Endometrial microvascular endothelial cells (primary cell): Measurements from ENCODE around the gene CCNT1. TPM values are rescaled to one million over a fixed set of nuclear protein-coding genes. Genes with fewer than 3 reads are reported as not detected.
"Not testable (repeated sequence)": the region's sequence is repeated elsewhere in the genome, so short reads cannot be mapped to it uniquely, and the experiment has no call there.

Experiments used
- in situ Hi-C: cut with HindIII; loops from 2 replicates; pipeline ENCODE4 v1.10.0; 2017; ENCODE audit warnings: low sequenced_read_pairs, low pct_unique_long_range_greater_than_20kb; ENCODE audit errors: inconsistent ontology term
- total RNA-seq: library from RNA; depleted of rRNA; stranded (reverse); fragments of >200 nt; gene quantifications from one replicate; pipeline ENCODE4 v1.2.3, GENCODE V29; 2015; ENCODE audit errors: inconsistent ontology term

Gene CCNT1
- 14.6 TPM for total RNA-seq

DNA sequence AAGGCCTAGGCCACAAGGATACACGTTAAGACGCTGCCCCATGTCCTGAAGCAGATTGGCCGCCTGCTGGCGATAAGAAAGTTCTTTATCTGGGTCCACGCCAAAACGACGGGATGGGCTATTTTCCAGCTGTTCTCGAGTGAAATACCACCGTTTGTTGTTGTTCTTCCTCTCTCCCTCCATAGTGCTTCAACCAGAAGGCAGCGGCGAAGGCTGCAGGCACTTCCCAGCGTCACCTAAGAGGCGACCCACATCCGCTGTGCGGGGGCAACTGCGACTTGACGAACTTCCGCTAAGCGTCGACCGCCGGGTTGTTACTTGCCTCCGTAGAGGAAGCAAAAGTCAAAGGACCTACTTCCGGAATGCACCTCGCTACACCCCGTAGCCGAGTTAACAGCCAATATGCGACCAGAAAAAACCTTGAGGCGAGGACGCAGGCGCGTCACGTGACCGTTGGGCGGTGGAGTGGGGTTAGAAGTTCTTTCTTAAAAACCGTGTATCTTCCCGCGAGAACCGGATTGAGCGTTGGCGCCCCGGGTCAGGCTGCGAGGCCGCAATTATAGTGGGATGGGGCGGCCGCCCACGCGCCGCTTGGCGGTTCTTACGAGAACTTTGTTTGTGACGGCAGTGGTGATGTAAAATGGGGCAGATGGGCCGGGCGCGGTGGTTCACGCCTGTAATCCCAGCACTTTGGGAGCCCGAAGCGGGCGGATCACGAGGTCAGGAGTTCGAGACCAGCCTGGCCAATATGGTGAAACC, at the start of gene CCNT1:
CCNT1 (minus strand) TSS at position 215 of the 759 bp plus-strand sequence; CDS start at position 183, 32 bp downstream.
- in situ Hi-C loops = no loop called here

DNA sequence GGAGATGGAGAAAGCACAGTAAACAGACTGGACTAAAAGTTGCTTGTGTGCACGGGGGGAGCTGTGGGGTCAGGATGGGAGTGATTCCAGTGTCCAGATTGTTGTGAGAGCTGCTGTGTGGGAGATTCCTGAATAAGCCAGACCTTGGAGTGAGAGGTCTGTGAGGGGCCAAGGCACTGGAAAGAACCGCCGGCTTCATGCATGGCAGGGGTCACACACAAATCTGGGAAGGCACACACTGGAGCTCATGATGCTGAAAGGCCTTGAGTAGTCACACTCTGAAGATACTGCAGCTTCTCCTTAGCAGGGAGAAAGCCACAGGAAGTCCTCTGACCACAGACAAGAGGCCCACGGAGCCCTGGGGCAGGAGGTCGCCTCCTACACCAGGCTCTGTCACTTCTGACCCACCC, 49.3 kb upstream of the CCNT1 start:
- in situ Hi-C loops = no loop called here

GRCh38 chr12:48764521-48764920, 48.0 kb upstream of the CCNT1 start:
- in situ Hi-C loops = no loop called here

GRCh38 chr12:48758737-48759136, 42.2 kb upstream of the CCNT1 start:
- in situ Hi-C loops = no loop called here

- in situ Hi-C loops = no loop called here
Observed at GRCh38 chr12:48758186-48758585, 41.7 kb upstream of the CCNT1 start.

- in situ Hi-C loops = no loop called here
Observed at GRCh38 chr12:48750769-48751356, 34.4 kb upstream of the CCNT1 start.

DNA sequence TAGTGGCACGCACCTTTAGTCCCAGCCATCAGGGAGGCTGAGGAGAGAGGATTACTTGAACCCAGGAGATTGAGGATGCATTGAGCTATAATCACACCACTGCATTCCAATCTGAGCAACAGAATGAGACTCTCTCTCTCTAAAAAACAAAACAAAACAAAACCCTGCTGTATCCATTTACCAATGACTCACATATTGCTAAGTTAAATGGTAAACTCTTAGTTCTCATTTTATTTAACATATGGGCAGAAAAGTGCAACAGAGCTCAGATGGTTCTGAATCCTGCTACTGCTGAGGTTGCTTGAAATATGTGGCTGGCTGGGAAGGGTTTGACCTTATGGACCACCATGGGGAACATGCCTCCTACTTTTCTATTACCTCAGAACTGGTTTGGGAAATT, 33.7 kb upstream of the CCNT1 start:
- in situ Hi-C loops = no loop called here

DNA sequence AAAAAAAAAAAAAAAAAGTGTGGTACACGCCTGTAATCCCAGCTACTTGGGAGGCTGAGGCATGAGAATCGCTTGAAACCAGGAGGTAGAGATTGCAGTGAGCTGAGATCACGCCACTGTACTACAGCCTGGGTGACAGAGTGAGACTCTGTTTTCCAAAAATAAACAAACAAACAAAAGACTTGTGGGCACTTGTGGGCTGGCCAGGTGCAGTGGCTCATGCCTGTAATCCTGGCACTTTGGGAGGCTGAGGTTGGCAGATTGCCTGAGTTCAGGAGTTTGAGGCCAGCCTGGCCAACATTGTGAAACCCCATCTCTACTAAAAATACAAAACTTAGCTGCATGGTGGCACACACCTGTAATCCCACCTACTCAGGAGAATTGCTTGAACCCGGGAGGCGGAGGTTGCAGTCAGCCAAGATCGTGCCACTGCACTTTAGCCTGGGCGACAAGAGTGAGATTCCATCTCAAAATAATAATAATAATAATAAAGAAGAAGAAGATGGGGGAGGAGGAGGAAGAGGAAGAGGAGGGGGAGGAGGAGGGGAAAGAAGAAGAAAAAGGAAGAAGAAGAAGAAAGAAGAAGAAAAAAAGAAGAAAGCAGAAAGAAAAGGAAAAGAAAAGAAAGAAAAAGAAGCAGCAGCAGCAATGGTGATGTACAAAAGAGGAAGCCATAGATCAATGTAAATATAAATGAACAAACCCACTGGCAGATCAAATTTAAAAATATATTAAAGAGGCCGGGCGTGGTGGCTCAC, 27.9 kb upstream of the CCNT1 start:
- in situ Hi-C loops = no loop called here

DNA sequence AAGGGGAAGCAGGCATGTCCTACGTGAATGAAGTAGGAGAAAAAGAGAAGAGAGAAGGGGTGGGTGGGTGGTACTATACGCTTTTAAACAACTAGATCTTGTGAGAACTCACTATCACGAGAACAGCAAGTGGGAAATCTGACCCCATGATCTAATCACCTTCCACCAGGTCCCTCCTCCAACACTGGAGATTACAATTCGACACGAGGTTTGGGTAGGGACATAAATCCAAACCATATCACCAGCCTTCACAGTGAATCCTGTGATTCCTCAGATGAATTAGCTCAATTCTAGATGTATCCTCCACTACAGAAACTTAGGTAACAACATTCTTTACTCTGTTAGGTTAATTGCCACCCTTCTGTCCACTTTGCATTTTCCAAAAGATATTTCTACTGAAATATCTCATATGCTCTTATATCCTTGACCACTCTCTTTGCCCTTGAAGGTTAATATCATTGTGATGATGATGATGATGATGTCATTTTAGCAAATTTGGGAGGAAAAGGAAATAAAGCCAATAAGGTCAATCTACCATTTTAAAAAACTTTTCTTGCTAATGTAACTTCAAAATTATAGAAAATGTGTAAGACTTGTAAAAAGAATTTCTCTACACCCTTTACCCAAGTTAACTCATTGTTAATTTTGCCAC, 23.2 kb upstream of the CCNT1 start:
- in situ Hi-C loops = no loop called here

DNA sequence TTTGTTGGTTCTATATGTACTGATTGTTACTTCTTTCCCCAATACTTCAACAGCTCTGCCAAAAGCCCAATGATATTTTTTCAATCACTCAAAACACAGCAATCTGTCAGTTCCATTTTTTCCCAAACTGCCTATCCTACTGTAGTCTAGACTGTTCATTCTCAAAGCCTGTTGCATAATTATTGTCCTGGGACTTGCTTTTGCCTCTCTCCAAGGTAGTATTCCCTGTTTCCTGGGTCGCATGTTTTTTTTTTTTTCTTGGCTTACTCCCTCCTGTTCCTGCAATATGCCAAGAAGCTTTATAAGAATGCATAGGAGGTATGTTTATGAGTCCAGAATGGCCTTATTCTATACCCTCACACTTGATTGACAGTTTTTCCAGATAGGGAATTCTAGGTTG, 19.9 kb upstream of the CCNT1 start:
- in situ Hi-C loops = no loop called here

DNA sequence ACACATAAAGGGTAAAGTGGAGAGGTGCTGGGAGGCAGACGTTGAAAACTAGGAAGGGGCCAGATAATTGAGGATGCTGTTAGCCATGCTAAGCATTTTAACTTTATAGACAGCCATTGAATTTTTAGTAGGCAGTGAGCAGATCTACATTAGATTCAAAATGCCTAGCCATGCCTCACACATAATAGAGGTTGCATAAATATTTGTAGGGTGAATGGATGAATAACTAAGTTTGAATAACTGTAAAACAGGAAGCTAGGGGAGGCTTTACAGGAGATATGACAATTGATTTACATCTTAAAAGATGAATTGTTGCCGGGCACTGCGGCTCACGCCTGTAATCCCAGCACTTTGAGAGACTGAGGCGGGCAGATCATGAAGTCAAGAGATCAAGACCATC, 12.3 kb upstream of the CCNT1 start:
- in situ Hi-C loops = no loop called here

DNA sequence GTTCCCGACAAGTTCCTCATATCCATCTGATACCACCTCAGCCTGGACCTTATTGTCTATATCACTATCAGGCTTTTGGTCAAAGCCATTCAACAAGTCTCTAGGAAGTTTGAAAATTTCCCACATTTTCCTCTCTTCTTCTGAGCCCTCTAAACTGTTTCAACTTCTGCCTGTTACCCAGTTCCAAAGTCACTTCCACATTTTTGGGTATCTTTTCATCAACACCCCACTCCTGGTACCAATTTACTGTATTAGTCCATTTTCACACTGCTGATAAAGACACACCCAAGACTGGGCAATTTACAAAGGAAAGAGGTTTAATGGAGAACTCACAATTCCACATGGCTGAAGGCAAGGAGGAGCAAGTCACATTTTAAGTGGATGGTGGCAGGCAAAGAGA, 4.2 kb upstream of the CCNT1 start:
- in situ Hi-C loops = not testable (repeated sequence)

- in situ Hi-C loops = not testable (repeated sequence)
Observed at GRCh38 chr12:48720171-48720570, 3.7 kb upstream of the CCNT1 start.

DNA sequence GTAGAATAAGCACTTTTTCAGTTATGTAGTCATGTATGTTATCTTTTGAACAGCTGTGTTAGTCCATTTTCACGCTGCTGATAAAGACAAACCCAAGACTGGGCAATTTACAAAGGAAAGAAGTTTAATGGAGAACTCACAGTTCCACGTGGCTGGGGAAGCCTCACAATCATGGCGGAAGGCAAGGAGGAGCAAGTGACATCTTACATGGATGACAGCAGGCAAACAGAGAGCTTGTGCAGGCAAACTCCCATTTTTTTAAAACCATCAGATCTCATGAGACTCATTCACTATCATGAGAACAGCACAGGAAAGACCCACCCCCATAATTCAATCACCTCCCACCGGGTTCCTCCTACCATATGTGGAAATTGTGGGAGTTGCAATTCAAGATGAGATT, 2.5 kb upstream of the CCNT1 start:
- in situ Hi-C loops = not testable (repeated sequence)

DNA sequence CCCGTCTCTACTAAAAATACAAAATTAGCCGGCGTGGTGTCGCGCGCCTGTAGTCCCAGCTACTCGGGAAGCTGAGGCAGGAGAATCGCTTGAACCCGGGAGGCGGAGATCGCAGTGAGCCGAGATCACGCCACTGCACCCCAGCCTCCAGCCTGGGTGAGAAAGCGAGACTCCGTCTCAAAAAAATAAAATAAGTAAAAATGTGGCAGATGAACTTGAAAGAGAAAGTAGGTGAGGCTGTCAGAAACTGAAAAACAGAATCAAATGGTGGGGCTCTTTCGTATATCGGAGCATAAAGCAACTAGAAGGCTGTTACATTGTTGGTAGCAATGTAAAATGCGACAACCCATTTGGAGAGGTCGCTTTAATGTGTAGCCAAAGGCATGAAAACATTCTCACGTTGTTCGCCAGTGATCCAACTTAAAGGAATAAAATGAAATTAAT, 767 bp upstream of the CCNT1 start:
- in situ Hi-C loops = no loop called here

- in situ Hi-C loops = no loop called here
Observed at GRCh38 chr12:48716168-48716492, 377 bp downstream of the CCNT1 start.

GRCh38 chr12:48712209-48712608, 4.3 kb downstream of the CCNT1 start:
- in situ Hi-C loops = no loop called here

DNA sequence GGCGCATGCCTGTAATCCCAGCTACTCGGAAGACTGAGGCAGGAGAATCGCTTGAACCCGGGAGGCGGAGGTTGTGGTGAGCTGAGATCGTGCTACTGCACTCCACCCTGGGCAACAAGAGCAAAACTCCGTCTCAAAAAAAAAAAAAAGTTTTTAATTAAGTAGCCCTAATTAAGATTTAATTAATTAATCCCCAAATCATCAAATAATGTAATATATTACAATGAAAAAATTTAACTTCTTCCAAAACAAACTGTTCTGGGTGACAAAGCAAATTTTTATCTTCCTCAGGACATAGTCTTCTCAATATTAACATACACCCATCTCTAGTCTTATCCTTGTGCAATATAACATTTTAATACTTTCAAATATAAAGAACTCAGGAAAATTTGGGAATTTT, 17.7 kb downstream of the CCNT1 start:
- in situ Hi-C loops = not testable (repeated sequence)

GRCh38 chr12:48696626-48697025, 19.9 kb downstream of the CCNT1 start:
- in situ Hi-C loops = no loop called here

DNA sequence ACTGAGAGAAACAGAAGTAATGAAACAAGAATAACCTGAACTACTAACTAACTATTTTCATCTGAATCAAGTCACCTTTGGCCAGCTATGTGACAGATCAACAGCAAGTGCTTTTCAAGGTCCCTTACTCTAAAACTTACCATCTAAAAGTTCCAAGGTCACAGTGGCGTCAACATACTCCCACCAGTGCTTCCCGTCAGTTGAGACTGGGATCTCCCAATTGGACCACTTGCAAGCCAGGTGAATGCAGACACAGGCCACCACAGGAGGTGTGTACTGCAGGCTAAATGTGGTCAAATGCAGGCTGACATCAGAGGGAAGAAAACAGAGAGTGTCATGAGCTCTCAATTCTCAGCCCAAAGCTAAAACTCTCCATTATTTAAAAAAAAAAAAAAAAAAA, 20.6 kb downstream of the CCNT1 start:
- in situ Hi-C loops = no loop called here
